RWPE2 (cell line): ENCODE results near the gene PLPP6.

ENCODE experiments used
- ATAC-seq: fragments of 200-7000 bp; cut with Tn5 transposase; 3 replicates; pipeline ENCODE4 v1.9.1; 2021; ENCODE audit warnings: low read depth
- DNase-seq: peaks from one replicate; pipeline ENCODE4 v3.0.0-alpha.2; 2020; ENCODE audit warnings: low spot score
- H3K27ac ChIP-seq: fragments of 450-650 bp; 2 replicates; pipeline ENCODE4 v1.5.1; 2017; ENCODE audit warnings: mild to moderate bottlenecking; ENCODE audit not compliant: poor library complexity, severe bottlenecking
- H3K27me3 ChIP-seq: fragments of 250-450 bp; sonication (Bioruptor Pico); 2 replicates; pipeline ENCODE4 v1.5.1; 2021; ENCODE audit warnings: mild to moderate bottlenecking, moderate library complexity; ENCODE audit not compliant: insufficient read depth, poor library complexity, severe bottlenecking
- H3K36me3 ChIP-seq: fragments of 250-450 bp; sonication (Bioruptor Pico); 2 replicates; pipeline ENCODE4 v1.5.1; 2020; ENCODE audit warnings: low read depth, mild to moderate bottlenecking, moderate library complexity
- H3K4me1 ChIP-seq: fragments of 250-450 bp; sonication (Bioruptor Pico); 2 replicates; pipeline ENCODE4 v1.5.1; 2021; ENCODE audit warnings: mild to moderate bottlenecking, moderate library complexity; ENCODE audit not compliant: insufficient read depth, poor library complexity, severe bottlenecking
- H3K4me3 ChIP-seq: fragments of 250-450 bp; sonication (Bioruptor Pico); 2 replicates; pipeline ENCODE4 v1.5.1; 2021; ENCODE audit warnings: mild to moderate bottlenecking, moderate library complexity; ENCODE audit not compliant: severe bottlenecking
- H3K9me3 ChIP-seq: fragments of 250-450 bp; sonication (Bioruptor Pico); 2 replicates; pipeline ENCODE4 v1.5.1; 2021; ENCODE audit warnings: mild to moderate bottlenecking, moderate library complexity; ENCODE audit not compliant: severe bottlenecking
- TF ChIP-seq, protein P1 (sequence below): fragments of 450-650 bp; IDR thresholded peaks from one replicate; pipeline ENCODE4 v1.5.1; 2017; ENCODE audit warnings: mild to moderate bottlenecking, moderate library complexity; ENCODE audit not compliant: poor library complexity, severe bottlenecking

PLPP6 gene

DNA sequence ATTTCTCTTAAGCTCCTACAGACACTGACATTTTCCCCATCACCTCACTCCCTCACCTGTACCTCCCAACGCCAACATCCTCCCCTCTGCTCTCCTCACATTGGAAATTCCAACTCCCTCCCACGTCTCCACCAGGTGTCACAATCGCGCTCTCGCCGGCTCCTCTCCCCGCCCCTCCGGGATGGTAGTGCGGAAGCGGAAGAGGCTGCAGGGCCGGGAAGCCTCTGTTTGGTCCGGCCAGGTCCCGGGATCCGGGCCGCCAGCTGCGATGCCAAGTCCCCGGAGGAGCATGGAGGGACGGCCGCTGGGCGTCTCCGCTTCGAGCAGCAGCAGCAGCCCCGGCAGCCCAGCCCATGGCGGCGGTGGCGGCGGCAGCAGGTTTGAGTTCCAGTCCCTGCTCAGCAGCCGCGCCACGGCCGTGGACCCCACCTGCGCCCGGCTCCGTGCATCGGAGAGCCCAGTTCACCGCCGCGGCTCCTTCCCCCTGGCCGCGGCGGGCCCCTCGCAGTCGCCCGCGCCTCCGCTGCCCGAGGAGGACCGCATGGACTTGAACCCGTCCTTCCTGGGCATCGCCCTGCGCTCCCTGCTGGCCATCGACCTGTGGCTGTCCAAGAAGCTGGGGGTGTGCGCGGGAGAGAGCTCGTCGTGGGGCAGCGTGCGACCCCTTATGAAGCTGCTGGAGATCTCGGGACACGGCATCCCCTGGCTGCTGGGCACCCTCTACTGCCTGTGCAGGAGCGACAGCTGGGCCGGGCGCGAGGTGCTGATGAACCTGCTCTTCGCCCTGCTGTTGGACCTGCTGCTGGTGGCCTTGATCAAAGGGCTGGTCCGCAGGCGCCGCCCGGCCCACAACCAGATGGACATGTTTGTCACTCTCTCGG is at the start of gene PLPP6:
PLPP6 (plus strand) TSS at position 187 of the 881 bp plus-strand sequence; CDS start at position 269, 82 bp downstream.
- Histone ChIP-seq H3K36me3 (no peaks in the 10 kb centered on the region), H3K27me3 (no peaks in the 10 kb centered on the region), H3K27ac (peak within 1 kb of the TSS; percentile 34), H3K4me3 (peak within 1 kb of the TSS; percentile 73), H3K4me1 (peaks cover 38% of the 10 kb centered on the region), H3K9me3 (no peaks in the 10 kb centered on the region)
- TF ChIP-seq, protein P1, sequence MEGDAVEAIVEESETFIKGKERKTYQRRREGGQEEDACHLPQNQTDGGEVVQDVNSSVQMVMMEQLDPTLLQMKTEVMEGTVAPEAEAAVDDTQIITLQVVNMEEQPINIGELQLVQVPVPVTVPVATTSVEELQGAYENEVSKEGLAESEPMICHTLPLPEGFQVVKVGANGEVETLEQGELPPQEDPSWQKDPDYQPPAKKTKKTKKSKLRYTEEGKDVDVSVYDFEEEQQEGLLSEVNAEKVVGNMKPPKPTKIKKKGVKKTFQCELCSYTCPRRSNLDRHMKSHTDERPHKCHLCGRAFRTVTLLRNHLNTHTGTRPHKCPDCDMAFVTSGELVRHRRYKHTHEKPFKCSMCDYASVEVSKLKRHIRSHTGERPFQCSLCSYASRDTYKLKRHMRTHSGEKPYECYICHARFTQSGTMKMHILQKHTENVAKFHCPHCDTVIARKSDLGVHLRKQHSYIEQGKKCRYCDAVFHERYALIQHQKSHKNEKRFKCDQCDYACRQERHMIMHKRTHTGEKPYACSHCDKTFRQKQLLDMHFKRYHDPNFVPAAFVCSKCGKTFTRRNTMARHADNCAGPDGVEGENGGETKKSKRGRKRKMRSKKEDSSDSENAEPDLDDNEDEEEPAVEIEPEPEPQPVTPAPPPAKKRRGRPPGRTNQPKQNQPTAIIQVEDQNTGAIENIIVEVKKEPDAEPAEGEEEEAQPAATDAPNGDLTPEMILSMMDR: peak; percentile 74
- ATAC-seq: peak; percentile 92
- peak; percentile 91 for DNase-seq

DNA sequence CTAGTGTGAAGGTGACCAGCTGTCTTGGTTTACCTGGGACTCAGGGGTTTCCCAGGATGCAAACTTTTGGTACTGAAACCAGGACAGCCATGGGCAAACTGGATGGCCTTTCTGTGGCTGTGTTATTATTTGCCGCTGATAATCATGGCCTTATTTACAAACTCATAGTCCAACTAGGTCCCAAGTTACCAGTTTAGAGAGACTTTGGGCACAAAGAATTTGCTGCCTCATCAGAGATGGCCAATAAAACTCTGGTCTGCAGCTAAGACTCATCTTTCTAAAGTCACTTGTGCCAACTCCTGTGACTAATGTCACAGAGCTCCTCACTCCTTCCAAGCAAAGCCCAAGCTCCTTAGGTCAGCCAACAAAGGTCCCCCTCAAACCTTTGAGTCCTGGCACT is 47.5 kb upstream of the PLPP6 start:
- Histone ChIP-seq H3K9me3 (no peaks in the 10 kb centered on the region), H3K4me1 (no peaks in the 10 kb centered on the region), H3K4me3 (no peak overlapping the region), H3K27me3 (no peaks in the 10 kb centered on the region), H3K36me3 (no peaks in the 10 kb centered on the region), H3K27ac (no peak overlapping the region)
- ATAC-seq: no peak
- TF ChIP-seq, protein P1: no peak
- no peak for DNase-seq

DNA sequence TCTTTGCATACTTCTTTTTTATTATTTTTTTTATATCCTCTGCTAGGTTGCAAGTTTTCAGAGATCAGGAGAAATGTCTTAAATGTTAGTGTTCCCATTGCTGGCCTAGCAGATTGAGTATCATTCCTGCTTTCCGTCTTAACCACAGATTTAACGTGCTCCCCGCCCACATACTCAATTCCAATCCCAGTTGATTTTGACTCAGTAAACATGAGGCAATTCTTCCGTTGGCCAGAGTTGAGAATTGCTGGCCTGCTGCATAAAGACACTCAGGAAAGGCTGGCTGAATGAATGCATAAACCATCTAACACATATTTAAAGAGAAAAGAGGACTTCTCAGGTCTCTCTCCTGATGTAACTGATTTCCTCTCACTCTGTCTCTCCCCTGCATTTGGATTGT is 46.8 kb upstream of the PLPP6 start:
- Histone ChIP-seq H3K27ac (no peak overlapping the region), H3K4me1 (no peaks in the 10 kb centered on the region), H3K36me3 (no peaks in the 10 kb centered on the region), H3K9me3 (no peaks in the 10 kb centered on the region), H3K4me3 (no peak overlapping the region), H3K27me3 (no peaks in the 10 kb centered on the region)
- ATAC-seq (no peak), DNase-seq (no peak)
- TF ChIP-seq, protein P1: no peak

DNA sequence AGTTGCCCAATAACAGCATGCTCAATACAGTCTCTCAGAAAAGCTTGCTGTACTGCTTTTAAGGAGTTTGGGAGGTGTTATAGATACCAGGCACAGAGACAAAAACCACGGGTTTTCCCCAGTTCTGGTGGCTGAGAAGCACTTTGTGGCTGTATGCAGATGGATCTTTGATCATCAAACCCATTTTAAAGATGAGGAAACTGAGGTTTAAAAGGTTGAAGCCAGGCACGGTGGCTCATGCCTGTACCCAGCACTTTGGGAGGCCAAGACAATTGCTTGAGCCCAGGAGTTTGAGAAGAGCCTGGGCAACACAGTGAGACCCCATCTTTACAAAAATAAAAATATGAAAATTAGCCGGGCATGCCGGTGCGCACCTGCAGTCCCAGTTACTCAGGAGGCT is 46.3 kb upstream of the PLPP6 start:
- H3K4me1 ChIP-seq: no peaks in the 10 kb centered on the region
- H3K36me3 ChIP-seq: no peaks in the 10 kb centered on the region
- TF ChIP-seq, protein P1: no peak
- H3K27ac ChIP-seq: no peak overlapping the region
- no peaks in the 10 kb centered on the region for H3K9me3 ChIP-seq
- H3K27me3 ChIP-seq: no peaks in the 10 kb centered on the region
- DNase-seq (no peak), ATAC-seq (no peak)
- no peak overlapping the region for H3K4me3 ChIP-seq

DNA sequence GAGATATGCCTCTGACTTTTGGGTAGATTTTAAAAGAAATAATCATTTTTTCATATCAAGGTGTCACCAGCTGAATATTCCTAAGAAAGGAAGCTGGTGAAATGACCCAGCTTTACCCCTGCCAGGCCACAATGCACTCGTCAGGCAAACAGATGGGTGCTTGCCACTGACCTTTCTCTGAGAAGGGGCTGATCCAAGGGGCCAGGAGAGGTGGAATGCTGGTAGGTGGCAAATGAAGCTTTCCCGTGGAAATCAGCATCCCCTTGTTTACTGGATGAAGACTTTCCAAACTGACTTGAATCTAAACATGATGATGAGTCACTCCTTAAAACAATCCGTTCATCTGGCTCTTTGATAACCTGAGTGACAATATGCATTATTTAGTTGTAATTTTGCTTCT is 44.3 kb upstream of the PLPP6 start:
- TF ChIP-seq, protein P1: no peak
- Histone ChIP-seq H3K9me3 (no peaks in the 10 kb centered on the region), H3K36me3 (no peaks in the 10 kb centered on the region), H3K4me3 (no peak overlapping the region), H3K4me1 (no peaks in the 10 kb centered on the region), H3K27ac (no peak overlapping the region), H3K27me3 (no peaks in the 10 kb centered on the region)
- no peak for ATAC-seq
- DNase-seq: no peak
